GM19324 (cell line): ENCODE results near the gene PLA1A.
"Not testable (repeated sequence)": the region's sequence is repeated elsewhere in the genome, so short reads cannot be mapped to it uniquely, and the experiment has no call there.

ENCODE experiments used
- ATAC-seq: cut with Tn5 transposase; IDR thresholded peaks from one replicate; pipeline ENCODE4 v1.9.1; 2021; ENCODE audit warnings: mild to moderate bottlenecking, moderate library complexity; ENCODE audit not compliant: unreplicated experiment, low FRiP score

The PLA1A gene

GRCh38 chr3:119575507-119575906 is 22.2 kb upstream of the PLA1A start:
- no peak for ATAC-seq

GRCh38 chr3:119579366-119580066 is 18.2 kb upstream of the PLA1A start, which contains the start of gene ADPRH:
Gene ADPRH (plus strand): TSS chr3:119579492. CDS start chr3:119582170, 2,678 bp downstream.
- peak; percentile 64 for ATAC-seq

- ATAC-seq: peak; percentile 81
Measured at GRCh38 chr3:119580067-119580760, 17.5 kb upstream of the PLA1A start.

- no peak for ATAC-seq
Measured at GRCh38 chr3:119582178-119582577, 15.5 kb upstream of the PLA1A start.

GRCh38 chr3:119585208-119585607 is 12.5 kb upstream of the PLA1A start:
- ATAC-seq: no peak

- no peak for ATAC-seq
Measured at GRCh38 chr3:119585856-119586570, 11.7 kb upstream of the PLA1A start.

- no peak for ATAC-seq
Measured at GRCh38 chr3:119586733-119587172, 10.9 kb upstream of the PLA1A start.

- no peak for ATAC-seq
Measured at GRCh38 chr3:119588112-119588511, 9.6 kb upstream of the PLA1A start.

- no peak for ATAC-seq
Measured at GRCh38 chr3:119589102-119589773, 8.4 kb upstream of the PLA1A start.

- no peak for ATAC-seq
Measured at GRCh38 chr3:119590706-119591105, 7.0 kb upstream of the PLA1A start.

- ATAC-seq: no peak
Measured at GRCh38 chr3:119592861-119593260, 4.8 kb upstream of the PLA1A start.

- no peak for ATAC-seq
Measured at GRCh38 chr3:119594066-119594465, 3.6 kb upstream of the PLA1A start.

GRCh38 chr3:119594929-119595328 is 2.8 kb upstream of the PLA1A start:
- not testable (repeated sequence) for ATAC-seq

GRCh38 chr3:119595639-119596334 is 1.9 kb upstream of the PLA1A start:
- no peak for ATAC-seq

GRCh38 chr3:119596398-119596797 is 1.3 kb upstream of the PLA1A start:
- ATAC-seq: no peak

- ATAC-seq: peak; percentile 34
Measured at GRCh38 chr3:119598410-119599098, 869 bp downstream of the PLA1A start.

GRCh38 chr3:119599558-119600174 is 2.0 kb downstream of the PLA1A start:
- ATAC-seq: no peak

GRCh38 chr3:119600732-119601131 is 3.0 kb downstream of the PLA1A start:
- peak; percentile 64 for ATAC-seq

- peak; percentile 11 for ATAC-seq
Measured at GRCh38 chr3:119601154-119601553, 3.5 kb downstream of the PLA1A start.
